Measurements from ENCODE around the gene PSME3IP1. TPM values are rescaled to one million over a fixed set of nuclear protein-coding genes. Genes with fewer than 3 reads are reported as not detected.

PSME3IP1 gene
- polyA plus RNA-seq, 3 donors = 75.4 to 133 (median 78.6) TPM

- peaks cover 7% of the 10 kb centered on the region in 2 donors for H3K4me1 ChIP-seq (ENCODE audit: control insufficient read depth in 1 of 2, insufficient read depth in 2 of 2, low read length in 2 of 2)
- H3K36me3 ChIP-seq (replicated peaks in 1 of 2; ENCODE audit: control insufficient read depth in 1 of 2, insufficient read depth in 2 of 2, low read length in 2 of 2) = peaks cover 63 to 95% of the 10 kb centered on the region in 2 donors
- H3K79me2 ChIP-seq (ENCODE audit: insufficient read depth, low read length) = no peaks in the 10 kb centered on the region
Measured at GRCh38 chr16:57152096-57153093, 33.4 kb downstream of the PSME3IP1 start.

More at GRCh38 chr16:57152096-57153093, 33.4 kb downstream of the PSME3IP1 start:
- no peak overlapping the region for H3K4me3 ChIP-seq (replicated peaks in 1 of 3; ENCODE audit: low read depth in 2 of 3, low read length in 3 of 3)
- H3K4me3 Mint-ChIP-seq = no peak overlapping the region
- no peaks in the 10 kb centered on the region for H3K9me3 ChIP-seq (replicated peaks in 1 of 2; ENCODE audit: control insufficient read depth in 1 of 2, insufficient read depth in 1 of 2, low read length in 2 of 2)
- H3K9me3 Mint-ChIP-seq = peaks cover 0 to 2% (median 0%) of the 10 kb centered on the region in 7 donors
- no peak for DNase-seq
- H3K27me3 Mint-ChIP-seq (ENCODE audit: low read depth in 3 of 3) = peaks cover 0 to 2% (median 0%) of the 10 kb centered on the region in 3 donors
- peak overlapping the region in 5 of 7 donors; percentile 12 to 57 (median 26) for H3K27ac Mint-ChIP-seq
- no peak overlapping the region for H3K4me2 ChIP-seq (replicated peaks; ENCODE audit: extremely low read depth, low read length, poor library complexity, severe bottlenecking)
- 88% methylated on average over 1 of the region's 4 CpGs for WGBS (ENCODE audit: insufficient coverage)
- peaks cover 72 to 78% of the 10 kb centered on the region in 2 donors for H3K36me3 Mint-ChIP-seq
- no peak overlapping the region for H3K27ac ChIP-seq (ENCODE audit: low read depth in 1 of 2, low read length in 2 of 2)
- no peaks in the 10 kb centered on the region for H3K27me3 ChIP-seq (ENCODE audit: control insufficient read depth in 2 of 2, insufficient read depth in 2 of 2, low read length in 2 of 2)
- peaks cover 27% of the 10 kb centered on the region for H3K4me1 Mint-ChIP-seq
- TF ChIP-seq CTCF (IDR thresholded peaks at IDR 0.05) = no peak
- no peak overlapping the region for H3K9ac ChIP-seq (ENCODE audit: insufficient read depth, low read length, poor library complexity, severe bottlenecking)
- H2AFZ ChIP-seq (ENCODE audit: insufficient read depth, low read depth, low read length, poor library complexity, severe bottlenecking) = no peak overlapping the region
- peaks cover 10% of the 10 kb centered on the region for H4K20me1 ChIP-seq (ENCODE audit: insufficient read depth, low read length)
- intact Hi-C loops (cut with micrococcal nuclease) = no loop called here

All from CD14-positive monocyte (primary cell).